GM19043 (cell line): ENCODE measurements around the gene SMU1.
"Not testable (repeated sequence)": the region's sequence is repeated elsewhere in the genome, so short reads cannot be mapped to it uniquely, and the experiment has no call there.

Experiments
- ATAC-seq: cut with Tn5 transposase; IDR thresholded peaks from one replicate; pipeline ENCODE4 v1.9.1; 2021; ENCODE audit warnings: low read depth; ENCODE audit not compliant: unreplicated experiment

Gene SMU1

DNA sequence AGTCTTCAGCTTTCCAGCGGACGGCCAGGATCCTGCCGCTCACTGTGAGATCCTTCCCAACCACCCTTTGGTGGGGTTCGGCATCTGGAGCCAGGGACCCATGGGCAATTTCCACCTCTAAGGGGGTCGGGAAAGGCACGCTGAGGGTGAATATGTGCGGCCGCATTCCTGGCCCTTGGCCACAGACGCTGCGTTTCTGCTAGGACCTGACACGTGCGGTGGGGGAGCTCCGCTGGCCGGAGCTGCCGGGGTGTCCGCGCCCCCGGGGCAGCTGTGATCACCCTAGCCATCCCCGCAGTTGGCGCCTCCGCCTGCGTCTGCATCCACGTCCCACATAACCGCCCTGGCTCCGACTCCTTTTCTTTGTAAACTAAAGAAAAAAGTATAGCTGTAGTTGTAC is 56.7 kb downstream of the SMU1 start:
- no peak for ATAC-seq

DNA sequence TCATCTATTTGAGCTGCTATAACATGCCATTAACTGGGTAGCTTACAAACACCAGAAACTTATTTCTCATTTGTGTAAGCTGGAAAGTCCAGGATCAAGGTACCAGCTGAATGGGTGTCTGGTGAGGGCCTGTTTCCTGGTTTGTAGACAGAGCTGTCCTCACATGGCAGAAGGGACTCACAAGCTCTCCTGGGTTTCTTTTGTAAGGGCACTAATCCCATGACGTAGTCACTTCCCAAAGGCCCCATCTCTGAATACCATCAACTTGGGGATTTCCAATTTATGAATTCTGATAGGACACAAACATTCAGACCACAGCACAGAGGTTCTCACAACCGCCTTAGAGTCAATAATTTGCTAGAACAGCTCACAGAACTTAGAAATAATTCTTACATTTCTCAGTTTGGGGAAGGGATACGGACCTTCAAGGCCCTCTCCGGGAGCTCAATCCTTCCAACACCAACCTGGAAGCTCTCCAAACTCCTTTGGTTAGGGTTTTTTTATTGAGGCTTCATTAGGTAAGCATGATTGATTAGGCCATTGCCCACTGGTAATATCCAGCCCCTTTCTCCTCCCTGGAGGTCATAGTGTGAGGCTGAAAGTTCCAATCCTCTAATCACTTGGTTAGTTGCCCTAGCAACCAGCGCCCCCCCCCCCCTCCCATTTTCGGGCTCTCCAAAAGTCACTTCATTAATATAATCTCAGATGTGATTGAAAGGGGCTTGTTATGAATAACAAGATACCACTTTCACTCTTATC is 59.0 kb downstream of the SMU1 start:
- ATAC-seq, result no peak

DNA sequence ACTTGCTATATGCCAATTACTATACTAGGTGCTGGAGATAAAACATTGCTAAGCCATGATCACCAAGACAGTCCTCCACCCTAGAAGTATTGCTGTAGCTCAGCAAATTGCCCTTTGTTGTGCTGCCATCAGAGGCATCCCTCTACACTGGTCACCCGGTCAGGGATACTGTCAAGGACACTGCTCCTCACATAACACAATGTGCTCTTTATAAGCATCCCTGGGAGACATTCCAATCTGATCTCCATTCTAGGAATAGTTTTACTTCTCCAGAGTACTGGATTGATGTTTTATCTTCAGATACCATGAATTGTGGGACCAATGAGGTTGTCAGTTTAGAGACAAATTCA is 61.8 kb downstream of the SMU1 start:
- no peak for ATAC-seq

DNA sequence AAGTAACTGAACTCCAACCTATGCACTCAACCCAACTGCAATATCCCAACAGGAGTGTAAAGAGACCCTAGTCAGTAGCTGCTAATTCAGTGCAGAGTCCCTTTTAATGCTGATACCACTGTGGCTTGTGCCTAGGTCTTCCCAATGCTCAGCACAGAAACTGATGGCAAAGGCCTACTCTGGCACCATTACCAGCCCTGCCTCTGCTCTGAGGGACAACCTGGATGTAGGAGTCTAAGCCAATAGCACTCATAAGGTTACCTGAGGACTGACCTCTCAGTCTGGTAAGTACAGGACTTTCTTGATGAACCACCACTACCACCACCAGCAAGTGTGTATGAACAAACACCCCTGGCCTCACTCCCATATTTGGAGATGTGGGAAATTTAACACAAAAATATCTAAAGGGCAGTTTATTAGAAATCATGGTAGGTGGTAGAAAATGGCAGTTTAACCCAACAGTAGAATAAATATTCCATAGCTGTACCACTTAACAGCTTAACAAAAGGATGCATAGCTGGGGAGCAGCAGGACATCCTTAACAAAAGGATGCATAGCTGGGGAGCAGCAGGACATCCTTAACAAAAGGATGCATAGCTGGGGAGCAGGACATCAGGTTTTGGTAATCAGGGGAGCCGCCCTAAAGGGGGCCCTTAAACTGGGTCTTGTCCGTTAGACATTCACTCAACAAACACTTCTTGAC is 62.4 kb downstream of the SMU1 start:
- ATAC-seq, result no peak

DNA sequence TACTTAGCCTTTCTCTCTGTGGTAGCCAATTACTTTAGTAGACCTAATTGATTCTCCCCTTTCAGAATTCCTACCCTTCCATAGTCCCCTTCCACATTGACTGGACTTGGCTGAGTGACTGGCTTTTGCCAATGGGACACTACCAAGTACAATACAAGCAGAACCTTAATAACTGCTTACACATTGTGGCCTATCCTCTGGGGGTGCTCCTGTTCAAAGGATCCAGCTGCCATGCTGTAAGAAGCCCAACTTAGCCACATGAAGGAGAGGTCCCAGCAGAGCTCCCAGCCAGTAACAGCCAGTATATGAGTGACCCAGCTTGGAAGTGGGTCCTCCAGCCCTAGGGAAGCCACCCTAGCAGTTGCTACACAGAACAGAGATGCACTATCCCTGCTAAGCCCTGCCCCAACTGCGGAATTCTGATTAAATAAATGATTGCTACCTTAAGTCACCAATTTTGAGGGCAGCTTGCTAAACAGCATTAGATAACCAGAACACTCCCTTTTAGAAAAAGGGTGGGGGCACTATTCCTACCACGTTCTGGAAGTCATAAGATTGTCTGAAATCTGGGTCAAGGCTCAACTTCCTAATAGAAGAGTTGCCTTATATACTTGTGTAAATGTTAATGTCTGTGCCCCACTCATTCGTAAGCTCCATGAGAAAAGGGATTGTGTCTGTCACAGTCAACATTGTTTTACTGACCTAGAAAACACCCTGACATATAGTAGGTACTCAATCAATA is 64.0 kb downstream of the SMU1 start:
- ATAC-seq, result no peak

DNA sequence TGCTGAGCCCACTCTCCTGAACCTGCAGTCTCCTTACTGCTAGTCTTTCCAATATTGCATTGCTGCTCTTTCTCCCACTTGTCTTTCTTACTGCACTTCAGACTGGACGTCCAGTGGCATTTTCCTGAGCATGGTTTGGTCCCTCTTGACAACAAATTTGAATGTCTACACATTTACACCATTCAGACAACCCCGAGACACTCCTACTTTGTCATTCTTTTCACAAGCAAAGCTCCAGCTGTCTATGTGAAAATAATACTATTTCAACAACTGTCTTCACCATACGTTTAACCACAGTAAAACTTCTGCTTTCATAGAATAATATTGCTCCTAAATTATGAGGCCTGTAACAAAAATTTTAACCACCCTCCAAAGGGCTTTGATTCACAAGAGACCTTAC is 64.6 kb downstream of the SMU1 start:
- ATAC-seq, result no peak

DNA sequence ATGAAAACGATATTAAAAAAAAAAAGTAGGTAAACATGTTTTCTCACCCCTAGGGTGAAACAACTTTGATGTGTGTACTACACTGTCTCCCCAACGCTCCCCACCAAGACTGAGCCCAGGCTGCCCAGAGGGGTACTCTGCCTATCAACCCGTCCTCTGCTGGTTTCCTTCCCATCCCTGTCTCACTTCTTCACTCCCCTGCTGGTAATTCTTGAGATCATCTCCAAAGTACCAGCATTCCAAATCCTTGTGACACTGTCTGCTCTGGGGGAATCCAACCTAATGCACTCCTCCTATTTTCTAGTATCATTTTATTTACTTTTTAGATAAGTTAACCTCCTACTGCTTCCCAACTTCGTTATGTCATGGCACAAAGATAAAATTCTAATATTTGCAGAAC is 68.7 kb downstream of the SMU1 start:
- no peak for ATAC-seq

DNA sequence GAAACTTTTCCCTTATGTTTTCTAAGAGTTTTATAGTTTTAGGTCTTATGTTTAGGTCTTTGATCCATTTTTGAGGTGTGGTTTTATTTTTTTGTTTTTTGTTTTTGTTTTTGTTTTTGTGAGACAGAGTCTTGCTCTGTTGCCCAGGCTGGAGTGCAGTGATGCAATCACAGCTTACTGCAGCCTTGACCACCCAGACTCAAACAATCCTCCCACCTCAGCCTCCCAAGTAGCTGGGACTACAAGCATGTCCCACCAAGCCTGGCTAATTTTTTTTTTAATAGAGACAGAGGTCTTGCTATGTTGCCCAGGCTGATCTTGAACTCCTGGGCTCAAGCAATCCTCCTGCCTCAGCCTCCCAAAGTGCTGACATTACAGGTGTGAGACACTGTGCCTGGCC is 71.1 kb downstream of the SMU1 start:
- ATAC-seq, result not testable (repeated sequence)

DNA sequence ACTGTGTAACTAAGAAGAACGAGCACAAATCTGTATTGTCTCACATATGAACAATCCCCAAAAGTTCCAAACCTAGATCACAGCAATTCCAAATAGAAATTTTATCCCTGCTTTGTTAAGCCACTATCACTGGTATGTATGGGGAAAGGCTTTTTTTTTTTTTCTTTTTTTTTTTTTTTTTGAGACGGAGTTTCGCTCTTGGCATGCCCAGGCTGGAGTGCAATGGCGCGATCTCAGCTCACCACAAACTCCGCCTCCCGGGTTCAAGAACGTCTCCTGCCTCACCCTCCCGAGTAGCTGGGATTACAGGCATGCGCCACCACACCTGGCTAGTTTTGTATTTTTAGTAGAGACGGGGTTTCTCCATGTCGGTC is 75.8 kb downstream of the SMU1 start:
- ATAC-seq, result not testable (repeated sequence)

DNA sequence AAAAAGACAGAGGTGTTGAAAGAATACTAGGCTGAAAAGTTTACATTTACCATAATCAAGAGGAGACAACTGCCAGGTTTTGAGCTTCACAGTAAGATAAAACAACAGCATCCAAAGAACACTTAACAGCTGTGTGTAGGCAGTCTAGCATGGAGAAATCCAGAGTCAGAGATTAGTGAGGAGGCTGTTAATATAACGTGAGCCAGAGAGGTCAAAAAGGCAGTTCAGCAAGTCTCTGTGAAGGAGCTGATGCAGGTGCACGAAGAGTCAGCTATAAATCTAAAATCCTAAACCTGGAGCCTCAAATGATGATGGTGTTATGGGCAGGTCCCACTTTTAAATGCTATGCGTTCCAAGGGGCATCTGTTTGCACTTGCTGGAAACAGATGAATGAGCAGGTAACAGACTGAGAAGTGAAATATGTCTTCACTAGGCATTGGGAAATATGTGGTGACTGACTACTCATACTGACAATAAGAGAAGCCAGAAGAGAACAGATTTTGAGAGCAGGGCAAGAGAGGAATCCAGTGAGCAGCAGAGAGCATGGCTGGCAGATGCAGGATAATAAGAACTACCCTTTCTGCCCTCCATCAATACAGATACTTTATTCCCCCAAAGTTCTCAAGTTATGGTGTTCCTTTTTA is 83.8 kb downstream of the SMU1 start:
- no peak for ATAC-seq

DNA sequence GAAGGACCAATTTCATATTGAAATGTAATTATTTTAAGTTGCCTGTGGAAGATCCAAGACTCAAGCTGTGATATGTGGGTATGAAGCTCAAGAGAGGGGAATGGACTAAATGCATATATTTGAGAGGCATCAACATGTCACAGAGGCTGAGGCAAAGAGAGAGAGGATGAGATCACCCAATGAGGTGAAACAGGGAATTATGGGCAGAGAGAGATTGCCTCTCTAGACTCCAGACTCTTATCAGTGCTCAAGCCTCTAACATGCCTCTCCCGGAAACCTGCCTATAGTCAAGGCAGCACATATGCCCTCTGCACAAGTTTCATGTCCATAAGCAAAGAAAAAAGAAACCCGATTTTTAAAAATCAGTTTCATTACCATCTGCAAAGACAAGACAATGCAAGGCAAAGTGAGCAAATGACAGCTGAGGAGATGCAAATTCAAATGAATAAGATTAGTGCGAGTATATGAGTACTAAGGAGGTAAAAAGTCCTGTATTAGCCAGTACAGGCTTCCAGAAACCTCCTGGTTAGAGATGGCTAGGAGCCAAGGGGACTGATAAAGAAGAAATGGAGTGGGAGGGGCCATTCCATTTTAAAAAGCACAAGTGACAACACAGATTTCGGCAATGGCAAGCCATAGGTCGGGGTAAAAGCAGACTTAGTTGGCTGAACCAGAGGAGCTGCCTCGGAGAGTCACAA is 84.4 kb downstream of the SMU1 start:
- no peak for ATAC-seq
